Activated T-helper 1 cell treated with anti-CD3 and anti-CD28 coated beads, Interleukin-2, amount 50 U/mL, for 16 hours (primary cell): ENCODE data around the gene BNIP2.
"Not testable (repeated sequence)": the region's sequence is repeated elsewhere in the genome, so short reads cannot be mapped to it uniquely, and the experiment has no call there.

Experiments
- DNase-seq, 2 donors: peaks; one replicate each; pipeline ENCODE4 v3.0.0-alpha.2; 2020; ENCODE audit warnings: low read depth in 1 of 2, low spot score in 1 of 2

Gene BNIP2

DNA sequence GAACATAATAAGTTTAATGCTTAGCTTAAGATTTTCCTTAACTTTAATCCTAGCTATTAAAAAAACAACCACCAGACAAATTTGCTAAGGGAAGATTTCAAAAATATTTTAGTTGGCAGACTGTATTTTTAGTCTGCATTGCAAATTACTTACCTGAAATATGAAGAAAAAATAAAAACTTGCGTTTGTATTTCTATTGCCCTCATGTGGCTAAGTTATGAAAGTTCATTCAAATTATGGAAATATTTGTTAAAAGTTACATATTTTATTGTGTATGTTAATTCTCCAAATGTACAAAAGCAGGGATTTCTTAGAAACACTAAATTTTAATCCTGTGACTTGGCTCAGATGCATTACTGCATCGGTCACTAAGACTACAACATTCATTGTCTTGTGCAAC lies 46.8 kb downstream of the BNIP2 start:
- DNase-seq = no peak

DNA sequence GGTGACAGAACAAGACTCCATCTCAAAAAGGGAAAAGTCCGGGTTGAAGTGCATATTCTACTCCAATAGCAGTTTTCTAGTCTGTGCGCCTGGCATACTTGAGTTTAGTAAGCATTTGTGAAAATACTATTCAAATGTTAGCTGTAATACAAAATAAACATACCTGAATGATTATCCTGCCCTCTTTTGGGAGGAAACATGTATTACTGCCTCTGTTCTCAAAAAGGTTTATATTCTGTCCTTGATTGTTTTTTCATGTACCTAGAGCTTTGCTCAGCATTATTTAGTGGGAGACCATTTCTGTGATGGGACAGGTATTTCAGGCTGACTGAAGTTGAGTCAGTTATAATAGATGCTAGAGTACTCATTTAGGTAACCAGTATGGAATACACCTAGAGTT lies 51.6 kb downstream of the BNIP2 start:
- not testable (repeated sequence) for DNase-seq

DNA sequence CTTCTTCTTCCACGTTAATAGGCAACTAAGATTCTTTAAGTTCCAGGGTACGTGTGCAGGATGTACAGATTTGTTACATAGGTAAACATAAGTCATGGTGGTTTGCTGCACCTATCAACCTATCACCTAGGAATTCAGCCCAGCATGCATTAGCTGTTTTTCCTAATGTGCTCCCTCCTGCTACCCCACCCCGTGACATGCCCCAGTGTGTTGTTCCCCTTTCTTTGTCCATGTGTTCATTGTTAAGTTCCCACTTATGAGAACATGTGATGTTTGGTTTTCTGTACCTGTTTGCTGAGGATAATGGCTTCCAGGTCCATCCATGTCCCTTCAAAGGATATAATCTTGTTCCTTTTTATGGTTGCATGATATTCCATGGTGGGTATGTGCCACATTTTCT lies 52.9 kb downstream of the BNIP2 start:
- no peak for DNase-seq

DNA sequence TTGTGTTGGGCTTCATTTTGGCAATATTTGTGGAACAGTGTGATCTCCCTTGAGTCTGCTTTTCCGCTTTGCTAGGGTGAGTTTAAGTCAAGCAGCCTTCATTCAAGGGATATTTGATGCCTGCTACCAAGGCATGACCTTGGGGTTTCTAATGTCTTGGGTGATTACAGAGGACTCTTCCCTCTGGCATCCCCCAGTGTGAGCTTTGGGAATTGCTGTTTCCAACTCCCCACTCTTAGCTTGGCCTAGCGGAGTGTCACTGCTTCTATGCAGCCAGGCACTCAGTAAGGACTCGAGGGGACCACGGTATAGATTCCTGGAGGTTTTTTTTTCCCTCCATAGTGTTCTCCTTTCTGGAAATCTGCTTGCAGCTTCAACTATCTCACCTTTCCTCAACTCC lies 56.4 kb downstream of the BNIP2 start:
- no peak for DNase-seq

DNA sequence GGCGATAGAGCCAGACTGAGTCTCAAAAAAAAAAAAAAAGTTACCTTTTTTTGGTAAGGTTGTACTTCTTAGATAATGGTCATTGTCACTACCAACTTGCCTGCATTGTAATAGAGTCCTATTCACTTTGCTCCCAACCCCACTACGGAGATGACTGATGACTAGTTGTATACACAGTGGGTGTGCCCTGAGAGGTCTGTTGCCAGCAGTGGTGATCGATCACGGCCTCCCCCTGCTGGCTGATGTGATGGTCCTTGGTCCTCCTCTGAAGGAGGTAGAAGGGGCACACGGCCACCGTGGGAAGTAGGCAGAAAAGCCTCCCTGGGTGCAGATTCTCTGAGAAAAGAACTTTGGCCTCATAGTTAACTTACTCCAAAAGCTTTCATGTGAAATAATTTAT lies 66.8 kb downstream of the BNIP2 start:
- no peak for DNase-seq

DNA sequence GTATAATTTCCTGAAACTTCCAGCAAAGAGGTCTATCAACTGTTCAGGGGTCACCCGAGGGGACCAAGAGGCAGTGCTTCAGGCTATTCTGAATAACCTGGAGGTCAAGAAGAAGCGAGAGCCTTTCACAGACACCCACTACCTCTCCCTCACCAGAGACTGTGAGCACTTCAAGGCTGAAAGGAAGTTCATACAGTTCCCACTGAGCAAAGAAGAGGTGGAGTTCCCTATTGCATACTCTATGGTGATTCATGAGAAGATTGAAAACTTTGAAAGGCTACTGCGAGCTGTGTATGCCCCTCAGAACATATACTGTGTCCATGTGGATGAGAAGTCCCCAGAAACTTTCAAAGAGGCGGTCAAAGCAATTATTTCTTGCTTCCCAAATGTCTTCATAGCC lies 70.7 kb downstream of the BNIP2 start:
- no peak for DNase-seq

DNA sequence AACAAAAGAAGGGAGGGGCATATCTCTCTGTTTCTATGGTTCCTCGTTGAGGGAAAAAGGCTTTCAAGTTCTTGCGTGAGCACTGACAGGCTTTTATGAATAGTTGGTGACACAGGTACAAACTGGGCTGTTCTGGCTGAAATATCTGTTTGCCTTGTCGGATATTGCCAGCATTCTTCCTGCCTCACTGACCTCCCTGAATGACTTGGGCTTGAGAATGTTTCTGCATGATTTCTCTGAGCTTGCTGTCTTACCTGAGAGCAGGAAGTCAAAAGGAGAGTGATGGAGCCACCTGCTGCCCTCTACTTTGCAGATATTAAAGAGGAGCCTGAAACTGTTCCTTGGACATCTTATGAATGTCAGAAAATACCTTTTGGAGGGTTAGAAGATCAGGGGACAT lies 72.7 kb downstream of the BNIP2 start:
- no peak for DNase-seq

DNA sequence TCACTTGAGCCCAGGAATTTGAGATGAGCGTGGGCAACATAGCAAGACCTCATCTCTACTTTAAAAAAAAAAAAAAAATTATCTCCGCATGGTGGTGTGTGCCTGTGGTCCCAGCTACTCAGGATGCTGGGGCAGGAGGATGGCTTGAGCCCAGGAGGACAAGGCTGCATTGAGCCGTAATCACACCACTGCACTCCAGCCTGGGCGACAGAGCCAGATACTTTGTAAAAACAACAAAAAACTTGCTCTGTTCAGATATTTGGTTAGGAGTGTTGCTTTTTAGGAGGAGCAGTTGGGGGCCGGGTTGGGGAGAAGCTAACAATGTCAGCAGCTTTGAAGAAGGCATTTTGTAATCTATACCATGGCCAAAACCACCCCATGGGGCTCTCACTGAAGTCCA lies 73.5 kb downstream of the BNIP2 start:
- DNase-seq = no peak

DNA sequence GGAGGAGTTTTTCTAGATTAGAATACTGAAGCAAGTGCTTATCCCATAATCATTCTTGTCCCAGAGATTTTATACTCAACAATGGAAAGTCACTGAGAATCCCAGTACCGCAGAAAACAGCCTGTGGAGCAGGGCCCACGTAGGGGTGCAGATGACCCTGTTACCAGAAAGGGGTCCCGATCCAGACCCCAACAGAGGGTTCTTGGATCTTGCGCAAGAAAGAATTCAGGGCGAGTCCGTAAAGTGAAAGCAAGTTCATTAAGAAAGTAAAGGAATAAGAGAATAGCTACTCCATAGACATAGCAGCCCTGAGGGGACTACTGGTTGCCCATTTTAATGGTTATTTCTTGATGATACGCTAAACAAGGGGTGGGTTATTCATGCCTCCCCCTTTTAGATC lies 75.0 kb downstream of the BNIP2 start:
- no peak for DNase-seq

DNA sequence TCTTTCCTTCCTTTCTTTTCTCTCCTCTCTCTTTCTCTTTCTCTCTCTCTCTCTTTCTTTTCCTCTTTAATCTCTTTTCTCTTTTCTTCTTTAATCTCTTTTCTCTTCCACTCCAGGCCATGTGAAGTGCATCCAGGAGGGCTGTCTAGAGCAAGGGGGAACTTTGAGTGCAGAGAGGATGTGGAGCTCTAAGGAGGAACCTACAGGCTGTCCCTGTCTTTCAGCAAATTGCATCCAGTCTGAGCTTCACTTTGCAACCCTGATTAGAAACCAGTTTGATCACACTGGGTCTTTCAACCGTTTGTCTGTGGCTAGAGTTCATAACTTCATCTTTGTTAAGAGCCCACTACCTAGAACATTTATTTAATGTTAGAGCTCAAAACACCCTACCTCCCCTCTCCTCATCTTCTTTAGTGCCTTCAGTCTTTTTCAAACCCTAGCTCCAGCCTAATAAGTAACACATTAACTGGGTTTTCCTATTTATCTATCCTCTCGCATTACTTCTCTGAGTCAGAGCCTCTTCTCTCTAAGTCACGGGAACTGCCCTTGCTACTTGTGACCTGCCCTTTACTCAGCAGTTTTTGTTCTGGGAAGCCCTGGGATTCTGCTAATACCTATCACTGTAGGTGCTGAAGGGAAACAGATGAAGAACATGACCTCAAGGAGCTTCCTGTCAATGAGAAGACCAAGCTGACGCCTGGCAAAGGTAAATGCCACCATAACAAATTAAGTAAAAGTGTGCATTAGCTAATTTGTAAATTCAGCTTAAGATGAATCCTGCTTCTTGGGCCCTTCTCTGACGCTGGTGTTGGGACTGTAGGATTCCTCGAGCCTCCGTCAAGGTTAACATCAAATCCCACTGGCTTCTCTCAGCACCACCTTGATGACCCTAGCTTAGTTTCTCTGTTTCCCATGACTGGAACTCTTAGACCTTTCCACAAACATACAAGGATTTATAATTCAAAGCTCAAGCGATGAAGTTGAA lies 77.6 kb downstream of the BNIP2 start, which contains the start of gene GCNT3:
GCNT3 (plus strand) TSS at position 508 of the 985 bp plus-strand sequence. CDS start 6,456 bp downstream, outside the sequence.
- DNase-seq = no peak

DNA sequence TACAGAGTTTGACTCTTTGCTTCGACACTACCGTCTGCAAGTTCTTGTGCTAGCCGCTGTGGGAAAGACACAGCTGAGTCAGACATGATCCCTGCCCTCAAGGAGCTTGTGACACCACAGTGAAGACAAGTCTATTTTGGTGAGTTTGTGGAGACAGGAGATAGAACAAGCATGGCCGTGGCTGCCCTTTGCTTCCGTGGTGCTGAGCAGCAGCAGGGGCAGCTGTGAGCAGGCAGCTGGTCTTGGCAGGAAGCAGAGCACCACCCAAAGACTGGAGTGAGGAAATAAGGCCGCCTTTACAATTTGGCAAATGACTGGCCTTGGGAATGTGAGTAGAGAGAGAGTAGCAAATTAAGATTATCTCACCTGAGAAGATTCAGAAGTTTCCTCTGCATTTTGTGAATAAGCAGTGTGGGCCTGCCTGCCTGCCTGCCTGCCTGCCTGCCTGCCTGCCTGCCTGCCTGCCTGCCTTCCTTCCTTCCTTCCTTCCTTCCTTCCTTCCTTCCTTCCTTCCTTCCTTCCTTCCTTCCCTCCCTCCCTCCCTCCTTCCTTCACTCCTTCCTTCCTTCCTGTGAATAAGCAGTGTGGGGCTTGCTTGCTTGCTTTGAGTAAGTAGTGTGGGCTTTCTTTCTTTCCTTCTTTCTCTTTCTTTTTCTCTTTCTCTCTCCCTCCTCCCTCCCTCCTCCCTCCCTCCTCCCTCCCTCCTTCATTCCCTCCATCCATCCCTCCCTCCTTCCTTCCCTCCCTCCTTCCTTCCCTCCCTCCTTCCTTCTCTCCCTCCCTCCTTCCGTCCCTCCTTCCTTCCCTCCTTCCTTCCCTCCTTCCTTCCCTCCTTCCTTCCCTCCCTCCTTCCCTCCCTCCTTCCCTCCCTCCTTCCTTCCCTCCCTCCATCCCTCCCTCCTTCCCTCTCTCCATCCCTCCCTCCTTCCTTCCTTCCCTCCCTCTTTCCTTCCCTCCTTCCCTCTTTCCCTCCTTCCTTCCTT lies 79.1 kb downstream of the BNIP2 start:
- DNase-seq = no peak
